Prostate gland (tissue), 2 donors: ENCODE measurements around the gene NOX5.

Experiments used
- CTCF ChIP-seq, 4 experiments: fragments of 200-600 bp in 2 of 4; fragments of 450-650 bp in 2 of 4; sonication (generic) in 2 of 4; IDR thresholded peaks; 1 replicate in 3 of 4; 2 replicates in 1 of 4; pipeline ENCODE4 v1.5.1; 2016 to 2019; ENCODE audit warnings: antibody characterized with exemption in 4 of 4, mild to moderate bottlenecking in 2 of 4, moderate library complexity in 2 of 4
- POLR2AphosphoS5 ChIP-seq: sonication (generic); formaldehyde crosslinking; IDR thresholded peaks from one replicate; pipeline ENCODE4 v1.6.1; 2017; ENCODE audit warnings: antibody characterized with exemption

- TF ChIP-seq CTCF (IDR thresholded peaks at IDR 0.05) (no peak), POLR2AphosphoS5 (no peak)
These were observed 73.9 kb downstream of the NOX5 start for GRCh38 chr15:69088300-69088965.
